Posterior vena cava (tissue), 2 donors: ENCODE results near the gene LINGO1. TPM values are rescaled to one million over a fixed set of nuclear protein-coding genes. Genes with fewer than 3 reads are reported as not detected.

Experiments used
- DNase-seq: peaks from one replicate; pipeline ENCODE4 v3.0.0-alpha.2; 2020; ENCODE audit warnings: low spot score
- intact Hi-C, 2 donors: fragments of 100-400 bp; cut with DNase I; formaldehyde crosslinking; loops; one replicate each; pipeline versions ENCODE4 v1.14.1 to v1.14.2; 2022 to 2023
- total RNA-seq, 2 donors: library from RNA; stranded (reverse); fragmentation: NEBNext Ultra II Directional; extraction: Animal tissue kit (Norgen Biotek cat#: 25700); gene quantifications; one replicate each; pipeline ENCODE4 v1.2.1, GENCODE V29; 2021
- donor health status: DM: yes; HTN: yes; CAD: no.
- donor health status: DM: yes; HTN: yes; CAD: no.

The LINGO1 gene
- total RNA-seq, 2 donors from 2014 or later, result 1.9 to 2.2 TPM

DNA sequence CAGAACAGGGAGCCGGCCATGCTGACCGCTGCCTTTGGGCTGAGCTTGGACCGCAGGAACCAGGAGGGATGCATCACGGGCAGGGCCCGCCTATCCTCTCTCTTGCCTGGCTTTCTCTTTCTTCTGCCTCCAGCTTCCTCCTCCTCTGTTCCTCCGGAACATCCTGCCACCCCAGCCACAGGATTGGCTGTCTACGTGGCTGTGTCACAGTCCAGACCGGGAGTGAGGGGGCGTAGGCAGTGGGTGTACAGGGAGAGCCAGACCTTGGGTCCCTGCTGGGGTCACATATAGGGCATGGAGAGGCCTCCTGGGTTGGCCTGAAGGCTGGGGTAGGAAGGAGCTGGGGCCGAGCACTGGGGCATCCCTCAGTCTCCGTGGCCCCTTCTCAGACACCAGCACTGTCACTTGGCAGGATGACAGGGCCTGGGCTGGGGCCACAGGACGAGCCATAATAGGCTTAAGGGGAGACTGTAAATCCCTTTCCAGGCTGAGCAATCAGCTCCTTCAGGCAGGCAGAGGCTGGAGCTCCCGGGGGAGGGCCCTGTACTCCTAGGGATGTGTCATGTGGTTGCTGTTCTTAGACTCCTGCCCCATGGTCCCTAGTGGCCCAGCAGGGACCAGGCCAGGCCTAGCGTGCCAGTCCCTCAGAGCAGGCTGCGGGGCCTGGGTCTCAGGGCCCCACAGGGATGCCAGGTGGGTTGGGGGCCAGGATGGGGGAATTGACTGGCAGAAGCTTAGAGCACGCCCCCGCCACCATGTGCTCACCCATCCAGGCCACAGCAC lies 25.4 kb downstream of the LINGO1 start:
- intact Hi-C loops, result no loop called here
- no peak for DNase-seq

DNA sequence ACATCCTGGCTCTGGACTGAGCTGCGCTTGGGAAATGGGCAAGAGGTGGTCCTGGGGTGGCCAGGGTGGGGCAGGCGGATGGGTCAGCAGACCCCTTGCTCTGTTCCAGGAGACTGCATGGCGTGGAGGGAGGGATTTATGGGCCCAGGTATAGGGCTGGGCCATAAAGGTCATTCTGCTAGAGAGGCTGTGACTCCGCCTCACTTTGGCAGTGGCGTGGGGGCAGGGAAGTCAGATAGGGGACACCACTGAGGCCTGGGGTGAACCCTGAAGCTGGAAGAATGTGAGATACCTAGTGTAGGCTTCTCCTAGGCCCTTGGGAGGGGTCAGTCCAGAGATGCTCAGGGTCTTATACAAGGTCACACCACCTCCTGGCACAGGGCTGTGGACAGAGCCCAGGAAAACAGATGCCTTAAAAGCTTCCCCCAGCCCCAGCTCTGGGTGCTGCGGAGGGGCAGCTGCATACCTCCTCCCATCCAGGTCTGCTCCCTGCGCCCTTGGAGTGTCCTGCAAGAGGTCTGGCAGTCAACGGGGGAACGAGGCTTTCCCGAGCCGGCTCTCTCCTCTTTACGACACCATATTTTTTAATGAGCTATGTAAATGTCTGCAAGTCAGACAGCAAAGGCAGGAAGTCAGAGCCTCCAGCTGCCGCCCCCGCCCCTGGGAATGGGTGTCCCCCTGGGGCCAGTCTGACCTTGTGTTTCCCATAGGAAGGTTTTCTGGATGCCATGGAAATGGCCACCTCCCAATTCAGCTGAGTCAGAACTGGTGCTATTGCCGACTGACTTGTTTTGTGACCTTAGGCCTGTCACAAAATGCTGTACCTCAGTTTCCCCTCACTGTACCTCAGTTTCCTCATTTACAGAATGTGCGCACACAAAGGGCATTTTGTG lies 26.3 kb downstream of the LINGO1 start:
- intact Hi-C loops, result no loop called here
- no peak for DNase-seq

DNA sequence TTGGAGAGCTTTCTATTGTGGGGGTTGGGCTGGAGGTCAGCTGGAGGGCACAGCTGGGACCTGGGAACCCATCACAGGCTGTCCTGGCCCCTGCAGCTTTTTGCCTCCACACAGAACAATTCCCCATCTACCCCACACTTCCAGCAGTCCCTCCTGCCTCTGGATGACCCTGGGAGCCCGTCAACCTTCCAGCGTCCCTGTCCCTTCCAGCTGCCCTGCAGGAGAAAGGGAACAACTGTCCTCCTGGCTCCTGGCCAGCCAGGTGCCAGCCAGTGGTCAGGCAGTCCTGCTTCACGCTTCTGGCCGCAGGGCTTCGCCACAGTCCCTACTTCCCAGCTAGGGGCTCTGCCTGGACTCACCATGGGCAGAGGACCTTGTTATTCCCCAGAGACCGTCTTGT lies 27.2 kb downstream of the LINGO1 start:
- intact Hi-C loops, result no loop called here
- DNase-seq, result no peak

DNA sequence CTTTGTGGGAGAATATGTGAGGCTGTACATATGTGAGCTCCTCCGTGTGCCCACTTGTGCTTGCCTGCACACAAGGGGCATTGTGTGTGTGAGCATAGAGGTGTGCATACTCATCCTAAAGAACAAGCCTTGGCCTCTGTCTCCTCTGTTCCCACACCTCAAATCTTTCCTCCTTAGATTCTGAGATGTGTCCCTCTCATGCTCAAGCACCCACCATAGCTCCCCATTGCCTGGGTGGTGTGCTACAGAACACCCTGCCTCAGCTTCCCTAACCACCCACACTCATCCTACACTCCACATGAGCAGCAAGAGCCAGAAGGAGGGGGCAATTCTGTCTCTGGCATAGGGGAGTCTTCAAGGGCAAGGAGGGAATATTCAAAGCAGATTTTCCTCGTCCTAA lies 27.7 kb downstream of the LINGO1 start:
- intact Hi-C loops, result no loop called here

DNA sequence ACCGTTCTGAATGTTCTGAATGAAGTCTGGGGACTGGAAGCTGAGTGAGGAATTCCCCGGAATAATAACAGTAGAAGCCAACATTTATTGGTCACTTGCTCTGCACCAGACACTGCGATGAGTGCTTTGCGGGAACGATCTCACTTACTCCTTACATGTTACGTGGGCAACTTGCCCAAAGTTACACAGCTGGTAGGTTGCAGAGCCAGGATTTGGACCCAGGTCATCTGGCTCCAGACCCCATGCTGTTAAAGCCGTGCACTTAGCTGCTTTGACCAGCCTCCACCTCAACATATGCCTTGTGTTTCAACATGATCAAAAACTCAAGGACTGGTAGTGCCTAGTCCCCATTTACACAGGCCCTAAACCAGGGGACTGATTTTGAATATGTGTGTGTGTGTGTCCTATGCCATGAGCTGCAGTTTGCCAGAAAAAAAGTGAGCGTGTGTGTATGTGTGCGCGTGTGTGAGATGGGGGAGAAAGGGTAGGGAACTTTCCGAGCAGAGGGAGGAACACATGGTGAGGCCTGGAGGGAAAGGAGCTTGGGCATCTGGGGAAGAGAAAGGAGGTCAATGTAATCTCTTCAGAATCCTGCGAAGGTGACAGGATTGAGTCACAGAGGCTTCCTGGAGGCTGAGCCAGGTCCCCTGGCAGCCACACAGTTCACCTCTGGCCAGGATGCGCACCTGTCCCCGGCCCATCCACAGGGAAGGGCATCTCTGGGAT lies 28.9 kb downstream of the LINGO1 start:
- no peak for DNase-seq
- intact Hi-C loops, result no loop called here

More for the DNA sequence above, 27.7 kb downstream of the LINGO1 start:
- DNase-seq, result no peak

DNA sequence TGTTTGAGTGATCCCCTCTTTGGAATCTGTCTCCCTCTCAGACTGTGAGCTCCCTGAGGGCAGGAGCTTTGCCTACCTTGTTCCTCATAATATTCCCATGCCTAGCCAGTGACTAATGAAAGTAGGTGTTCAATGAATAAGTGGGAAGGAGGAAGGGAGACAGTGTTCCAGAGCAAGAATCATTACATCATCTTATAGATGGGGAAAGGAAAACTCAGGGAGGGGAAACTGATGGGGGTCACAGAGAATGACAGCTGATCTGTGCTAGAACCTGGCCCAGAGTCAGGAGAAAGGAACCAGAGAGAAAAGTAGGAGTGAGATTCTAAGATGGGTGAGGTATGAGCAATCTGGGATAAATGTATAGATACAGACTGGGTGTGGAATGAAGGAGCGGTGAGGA lies 29.9 kb downstream of the LINGO1 start:
- no peak for DNase-seq
- intact Hi-C loops, result no loop called here

DNA sequence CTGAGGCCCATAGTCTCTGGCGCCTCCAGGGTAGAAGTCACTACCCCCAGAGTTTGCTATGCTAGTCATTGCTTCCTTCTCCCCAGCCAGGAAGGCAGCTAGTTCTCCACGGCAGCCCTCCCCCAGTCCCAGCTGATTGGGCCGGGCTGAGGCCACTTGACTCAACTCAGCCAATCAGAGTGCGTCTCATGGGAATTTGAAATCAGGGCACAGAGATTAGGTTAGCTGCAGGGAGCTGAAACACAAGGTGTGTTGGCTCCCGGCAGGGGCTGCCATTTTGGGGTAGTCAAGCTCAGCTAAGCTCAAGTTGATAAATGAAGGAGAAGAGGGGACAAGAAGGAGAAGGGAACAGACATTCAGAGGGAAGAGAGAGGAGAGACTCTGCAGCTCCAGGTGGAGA lies 32.8 kb downstream of the LINGO1 start:
- intact Hi-C loops, result no loop called here
- DNase-seq, result no peak

DNA sequence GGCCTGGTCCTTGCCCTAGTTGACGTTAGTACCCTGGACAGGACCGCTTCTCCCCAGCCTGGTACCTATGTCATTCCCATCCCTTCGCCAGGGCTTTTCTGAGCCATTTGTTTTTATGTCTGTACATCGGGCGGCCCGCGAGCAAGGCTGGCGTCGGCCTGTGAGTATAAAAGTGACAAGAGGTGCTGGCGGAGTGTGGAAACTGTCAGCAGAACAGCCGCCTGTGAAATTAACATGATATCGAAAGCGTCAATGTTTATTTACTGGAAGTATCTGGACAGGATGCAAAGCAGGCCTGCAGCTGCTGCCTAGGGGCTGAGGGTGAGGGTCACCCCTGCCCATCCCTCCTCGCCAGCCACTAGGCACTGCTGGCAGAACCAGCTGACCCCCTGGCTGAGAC lies 33.4 kb downstream of the LINGO1 start:
- intact Hi-C loops, result no loop called here

DNA sequence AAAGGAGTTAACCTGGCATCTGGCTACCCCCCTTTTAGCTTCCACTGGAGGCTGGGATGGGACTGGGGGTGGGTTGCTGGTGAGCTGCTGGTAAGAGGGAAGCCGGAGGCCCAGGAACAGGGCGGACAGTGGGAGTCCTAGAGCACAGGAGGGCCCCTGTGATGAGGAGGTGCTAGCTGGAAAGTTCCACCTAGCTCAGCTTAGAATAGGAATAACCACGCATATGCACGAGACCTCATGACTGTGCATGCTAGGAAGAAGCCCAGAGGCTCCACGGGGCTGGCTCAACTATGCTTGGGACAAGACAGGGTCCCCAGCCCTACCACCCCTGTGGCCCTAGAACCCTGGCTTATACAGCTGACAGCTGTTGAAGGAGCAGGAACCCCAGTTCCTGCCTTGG lies 34.1 kb downstream of the LINGO1 start:
- intact Hi-C loops, result no loop called here
- DNase-seq, result no peak

More for the DNA sequence above, 33.4 kb downstream of the LINGO1 start:
- DNase-seq, result no peak

DNA sequence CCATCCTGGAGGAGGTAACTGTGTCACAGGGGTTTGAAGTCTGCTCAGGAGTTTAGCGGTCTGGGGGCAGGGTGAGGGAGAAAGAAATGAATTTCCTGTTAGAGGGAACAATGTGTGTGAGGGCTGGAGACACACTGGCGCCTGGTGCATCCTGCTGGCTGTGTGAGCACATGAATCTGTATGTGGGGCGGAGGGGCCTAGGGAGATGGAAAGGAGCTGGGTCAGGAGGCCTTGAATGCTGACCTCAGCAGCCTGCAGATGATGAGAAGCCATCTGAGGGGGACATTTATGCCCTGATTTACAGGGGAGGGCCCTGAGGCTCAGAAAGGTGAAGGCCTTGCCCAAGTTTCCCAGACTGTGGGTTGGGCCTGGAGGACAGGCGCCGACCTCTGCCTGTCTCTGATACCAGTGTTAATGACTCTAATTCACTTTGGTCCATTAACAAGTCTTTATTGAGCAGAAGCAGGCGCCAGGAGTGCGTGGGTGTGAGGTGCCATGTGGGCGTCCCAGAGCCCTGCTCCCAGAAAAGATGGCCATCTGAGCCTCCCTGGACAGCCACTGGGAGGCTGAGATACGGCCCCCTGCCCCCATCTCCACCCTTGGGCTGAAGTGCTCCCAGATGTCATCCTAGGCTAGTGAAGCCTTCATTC lies 34.8 kb downstream of the LINGO1 start:
- intact Hi-C loops, result no loop called here
- DNase-seq, result no peak

DNA sequence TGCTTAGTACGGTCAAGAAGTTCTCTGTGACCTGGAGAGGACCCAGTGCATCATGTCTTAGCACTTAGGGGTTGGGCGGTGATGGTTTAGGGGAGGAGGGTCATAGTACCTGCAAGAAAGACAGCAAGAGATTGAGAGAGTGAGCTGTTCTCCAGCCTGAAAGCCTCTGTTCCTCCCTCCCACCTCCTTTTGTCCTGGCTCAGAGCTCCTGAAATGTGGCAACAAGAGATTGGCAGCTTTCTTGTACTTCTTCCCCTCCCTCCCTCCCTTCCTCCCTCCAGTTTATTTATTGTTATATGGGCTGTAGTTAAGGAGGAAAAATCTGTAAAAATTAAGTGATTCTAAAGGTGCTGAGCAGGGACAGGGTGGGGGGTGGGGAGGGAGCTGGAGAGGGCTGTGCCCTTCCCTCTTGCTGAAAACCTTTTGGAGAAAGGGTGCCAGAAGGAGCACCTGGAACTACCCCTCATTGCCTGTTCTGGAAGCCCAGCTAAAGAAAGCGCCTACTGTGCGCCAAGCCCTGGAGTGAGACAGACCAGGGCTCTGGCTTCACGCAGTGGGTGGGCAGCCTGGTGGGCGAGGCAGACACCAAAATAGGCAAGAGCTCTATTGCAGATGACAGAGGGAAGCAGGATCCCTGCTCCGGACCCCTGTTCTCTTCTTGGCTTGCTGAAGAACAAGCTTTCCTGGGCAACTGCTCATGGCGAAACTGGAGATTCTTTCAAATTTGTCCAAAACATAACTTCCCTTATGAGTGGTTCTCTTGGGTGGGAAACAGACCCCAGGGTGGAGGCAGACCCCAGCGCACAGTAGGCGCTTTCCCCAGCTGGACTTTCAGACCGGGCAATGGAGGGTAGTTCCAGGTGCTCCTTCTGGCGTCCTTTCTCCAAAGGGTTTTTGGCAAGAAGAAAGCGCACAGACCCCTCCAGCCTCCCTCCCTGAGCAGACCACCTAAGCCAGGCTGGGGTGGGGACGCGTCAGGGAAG lies 35.6 kb downstream of the LINGO1 start:
- no peak for DNase-seq
- intact Hi-C loops, result no loop called here

DNA sequence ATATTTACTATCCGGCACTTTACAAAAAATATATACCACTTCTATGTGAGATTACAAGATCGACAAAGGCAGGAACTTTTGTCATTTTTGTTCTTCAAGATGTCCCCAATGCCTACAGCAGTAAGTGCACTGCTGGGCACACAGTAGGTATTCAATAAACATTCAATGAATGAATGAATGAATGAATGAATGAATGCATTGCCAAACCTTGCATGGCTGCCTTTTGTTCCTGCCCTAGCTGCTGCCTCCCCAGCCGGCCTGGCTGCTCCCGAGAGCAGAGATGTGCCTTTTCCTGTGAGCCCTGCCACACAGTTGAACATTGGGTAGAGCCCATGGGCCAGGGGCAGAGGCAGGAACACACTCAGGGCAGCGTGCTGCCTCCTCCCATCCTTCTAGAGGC lies 37.5 kb downstream of the LINGO1 start:
- intact Hi-C loops, result no loop called here

DNA sequence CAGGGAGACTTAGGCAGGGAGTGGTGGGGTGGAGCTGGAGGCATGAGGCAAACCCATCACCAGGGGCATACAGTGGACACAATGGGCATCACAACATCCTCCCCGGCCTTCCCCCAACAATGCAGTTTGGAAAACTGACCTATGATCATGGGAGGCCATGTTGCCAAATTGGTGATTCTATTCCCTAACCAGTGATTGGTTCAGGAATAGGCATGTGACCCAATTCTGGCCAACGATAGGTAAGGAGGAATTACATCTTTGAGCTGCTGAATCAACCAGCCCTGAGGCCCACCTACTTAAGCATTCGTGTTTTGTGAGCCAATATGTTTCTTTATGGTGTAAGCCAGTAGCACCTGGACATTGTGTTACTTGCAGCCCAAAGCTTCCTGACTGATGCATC lies 40.0 kb downstream of the LINGO1 start:
- intact Hi-C loops, result no loop called here
- no peak for DNase-seq

More for the DNA sequence above, 37.5 kb downstream of the LINGO1 start:
- no peak for DNase-seq

DNA sequence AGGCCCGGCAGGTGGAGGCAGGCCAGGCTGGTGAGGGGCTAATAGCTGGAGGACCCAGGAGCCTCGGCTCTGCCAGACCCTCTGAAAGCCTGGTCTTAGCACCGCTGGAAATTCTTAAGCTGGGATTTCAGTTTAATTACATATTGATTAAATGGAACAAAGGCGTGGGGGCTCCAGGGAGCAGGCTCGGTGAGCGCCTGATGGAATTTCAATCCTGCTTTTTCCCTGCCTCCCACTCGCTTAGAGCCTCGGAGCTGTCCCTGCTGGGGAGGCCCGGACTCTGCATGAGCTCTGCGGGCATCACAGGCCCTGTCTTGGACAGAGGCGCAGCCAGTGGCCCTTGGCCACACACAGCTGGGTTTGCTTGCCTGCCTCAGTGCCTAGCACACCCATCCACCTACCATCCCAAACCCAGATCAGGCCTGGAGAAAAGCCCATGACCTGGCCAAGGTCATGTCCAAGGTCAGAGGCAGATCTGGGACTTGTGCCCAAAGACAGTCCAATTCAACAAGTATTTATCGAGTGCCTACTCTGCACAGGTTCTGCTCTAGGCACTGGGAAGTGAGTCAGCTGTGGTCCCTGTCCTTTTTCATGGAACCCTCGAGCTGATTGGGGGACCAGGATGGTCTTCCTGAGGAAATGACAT lies 40.6 kb downstream of the LINGO1 start:
- no peak for DNase-seq
- intact Hi-C loops, result no loop called here

DNA sequence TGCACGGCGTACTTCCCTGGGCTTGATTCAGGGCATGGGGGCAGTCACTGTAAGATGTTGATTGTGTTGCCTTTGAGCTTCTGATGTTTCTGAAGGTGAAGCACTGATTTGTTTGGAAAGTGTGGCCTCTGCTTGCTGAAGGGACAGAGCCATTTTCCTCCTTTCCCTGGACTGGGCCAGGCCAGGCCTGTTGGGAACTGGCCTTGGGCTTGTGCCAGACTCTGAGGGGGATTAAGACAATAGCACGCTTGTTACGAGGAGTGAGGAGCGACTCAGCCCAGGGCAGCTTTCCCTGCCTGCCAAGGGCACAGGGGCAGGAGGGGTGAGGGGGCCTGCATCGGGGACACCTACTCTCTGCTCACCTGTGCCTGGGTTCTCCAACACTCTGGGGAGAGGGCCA lies 42.9 kb downstream of the LINGO1 start:
- no peak for DNase-seq
- intact Hi-C loops, result no loop called here

DNA sequence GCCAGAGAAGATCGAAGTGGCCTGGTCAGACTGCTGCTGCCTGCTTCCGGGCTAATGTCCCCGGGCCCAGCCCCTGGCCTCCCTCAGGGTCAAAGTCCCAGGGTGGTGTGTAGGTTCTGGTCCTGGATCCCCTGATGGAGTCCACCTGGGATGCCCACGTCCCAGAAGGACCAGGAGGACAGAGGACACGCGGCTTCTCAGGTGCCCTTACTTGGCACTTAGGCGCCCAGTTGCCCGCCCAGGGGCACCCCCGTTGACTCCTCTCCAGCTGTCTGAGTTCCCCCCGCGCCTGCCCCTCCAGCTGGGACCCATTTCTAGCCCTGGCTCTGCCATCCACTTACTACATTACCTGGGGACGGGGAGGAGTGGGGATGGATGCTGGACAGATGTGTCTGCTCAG lies 44.6 kb downstream of the LINGO1 start:
- DNase-seq, result no peak
- intact Hi-C loops, result no loop called here

DNA sequence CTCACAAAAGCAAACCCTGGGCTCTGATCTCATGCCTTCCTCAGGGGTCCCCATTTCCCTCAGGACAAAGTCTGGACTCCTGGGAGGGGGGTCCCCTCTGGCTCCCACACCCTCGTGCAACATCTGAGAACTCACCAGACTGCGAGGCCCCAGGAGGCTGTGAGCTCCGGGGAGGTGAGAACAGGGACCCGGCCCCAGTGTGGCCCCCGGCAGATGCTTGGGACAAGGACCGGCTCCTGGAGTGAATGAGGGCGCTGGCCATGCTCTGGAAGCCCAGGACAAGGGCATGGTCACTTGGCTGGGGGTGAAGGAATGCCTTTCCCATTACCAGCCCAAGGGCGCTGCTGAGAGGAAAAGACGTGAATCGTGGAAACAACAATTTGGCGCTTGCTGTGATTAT lies 48.0 kb downstream of the LINGO1 start:
- intact Hi-C loops, result no loop called here
- DNase-seq, result no peak

DNA sequence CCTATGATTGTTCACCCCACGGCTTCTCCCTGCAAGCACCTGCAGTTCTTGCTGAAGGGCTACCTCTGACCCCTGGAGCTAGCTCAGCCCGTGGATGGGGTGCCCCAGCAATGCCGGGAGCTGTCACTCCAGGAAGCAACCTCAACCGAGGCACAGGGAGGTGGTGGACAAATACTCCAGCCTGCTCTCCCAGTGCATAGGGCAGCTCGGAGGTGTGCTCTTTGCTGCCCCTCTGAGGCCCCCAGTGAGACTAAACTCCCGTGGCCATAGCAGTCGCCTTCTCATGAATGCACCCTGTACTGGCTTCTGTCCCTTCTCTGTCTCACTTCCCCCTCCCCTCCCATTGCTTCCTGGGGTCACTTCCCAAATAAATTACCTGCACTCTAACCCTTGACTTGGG lies 48.5 kb downstream of the LINGO1 start:
- DNase-seq, result no peak
- intact Hi-C loops, result no loop called here
